WERI-Rb-1 (cell line): Measurements from ENCODE around the gene NCAM2.
A peak's percentile ranks its signal among the peaks of the same experiment; 100 is the strongest.

Source experiments
- DNase-seq: peaks from one replicate; pipeline ENCODE4 v3.0.0-alpha.2; 2020
- H3K27ac ChIP-seq: fragments of 250-450 bp; sonication (Bioruptor Pico); 2 replicates; pipeline ENCODE4 v1.5.1; 2020; ENCODE audit warnings: mild to moderate bottlenecking, moderate library complexity
- H3K27me3 ChIP-seq: fragments of 250-450 bp; sonication (Bioruptor Pico); 2 replicates; pipeline ENCODE4 v1.5.1; 2021; ENCODE audit warnings: mild to moderate bottlenecking, low read depth, moderate library complexity; ENCODE audit not compliant: insufficient read depth, severe bottlenecking
- H3K36me3 ChIP-seq: fragments of 250-450 bp; sonication (Bioruptor Pico); 2 replicates; pipeline ENCODE4 v1.5.1; 2020; ENCODE audit warnings: mild to moderate bottlenecking, moderate library complexity
- H3K4me3 ChIP-seq: 2 replicates; pipeline ENCODE4 v1.5.1; 2011; ENCODE audit warnings: low read depth, mild to moderate bottlenecking, control low read depth, low read length
- H3K9me3 ChIP-seq: fragments of 250-450 bp; sonication (Bioruptor Pico); 2 replicates; pipeline ENCODE4 v1.5.1; 2021; ENCODE audit warnings: mild to moderate bottlenecking, moderate library complexity; ENCODE audit not compliant: severe bottlenecking
- TF ChIP-seq, protein P1 (sequence below): IDR thresholded peaks from 2 replicates; pipeline ENCODE4 v1.5.1; 2011; ENCODE audit warnings: low read depth, mild to moderate bottlenecking, control low read depth, inconsistent platforms, low read length

Gene NCAM2

DNA sequence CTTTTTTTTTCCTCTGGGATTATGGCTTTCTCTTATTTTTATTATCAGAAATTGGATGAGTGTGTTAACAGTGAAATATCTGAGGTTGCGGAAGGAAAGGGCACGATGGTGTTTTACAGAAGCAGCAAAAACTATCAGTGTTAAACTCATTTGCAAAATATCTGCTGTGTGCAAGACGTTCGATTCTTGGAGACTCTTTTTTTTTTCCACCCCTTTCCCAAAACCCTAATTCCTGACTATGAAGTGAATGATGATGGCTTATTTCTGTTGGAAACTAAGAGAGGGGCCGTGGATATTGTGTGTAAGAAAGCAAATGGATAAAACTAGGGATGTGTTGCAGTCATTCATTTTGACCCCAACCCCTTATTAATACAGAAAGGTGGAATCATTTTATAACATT lies 677 bp downstream of the NCAM2 start:
- TF ChIP-seq, protein P1, sequence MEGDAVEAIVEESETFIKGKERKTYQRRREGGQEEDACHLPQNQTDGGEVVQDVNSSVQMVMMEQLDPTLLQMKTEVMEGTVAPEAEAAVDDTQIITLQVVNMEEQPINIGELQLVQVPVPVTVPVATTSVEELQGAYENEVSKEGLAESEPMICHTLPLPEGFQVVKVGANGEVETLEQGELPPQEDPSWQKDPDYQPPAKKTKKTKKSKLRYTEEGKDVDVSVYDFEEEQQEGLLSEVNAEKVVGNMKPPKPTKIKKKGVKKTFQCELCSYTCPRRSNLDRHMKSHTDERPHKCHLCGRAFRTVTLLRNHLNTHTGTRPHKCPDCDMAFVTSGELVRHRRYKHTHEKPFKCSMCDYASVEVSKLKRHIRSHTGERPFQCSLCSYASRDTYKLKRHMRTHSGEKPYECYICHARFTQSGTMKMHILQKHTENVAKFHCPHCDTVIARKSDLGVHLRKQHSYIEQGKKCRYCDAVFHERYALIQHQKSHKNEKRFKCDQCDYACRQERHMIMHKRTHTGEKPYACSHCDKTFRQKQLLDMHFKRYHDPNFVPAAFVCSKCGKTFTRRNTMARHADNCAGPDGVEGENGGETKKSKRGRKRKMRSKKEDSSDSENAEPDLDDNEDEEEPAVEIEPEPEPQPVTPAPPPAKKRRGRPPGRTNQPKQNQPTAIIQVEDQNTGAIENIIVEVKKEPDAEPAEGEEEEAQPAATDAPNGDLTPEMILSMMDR = no peak
- no peaks in the 10 kb centered on the region for H3K36me3 ChIP-seq
- H3K27ac ChIP-seq = no peak overlapping the region
- no peaks in the 10 kb centered on the region for H3K9me3 ChIP-seq
- peaks cover 8% of the 10 kb centered on the region for H3K27me3 ChIP-seq
- no peak for DNase-seq
- peak overlapping the region; percentile 76 for H3K4me3 ChIP-seq

DNA sequence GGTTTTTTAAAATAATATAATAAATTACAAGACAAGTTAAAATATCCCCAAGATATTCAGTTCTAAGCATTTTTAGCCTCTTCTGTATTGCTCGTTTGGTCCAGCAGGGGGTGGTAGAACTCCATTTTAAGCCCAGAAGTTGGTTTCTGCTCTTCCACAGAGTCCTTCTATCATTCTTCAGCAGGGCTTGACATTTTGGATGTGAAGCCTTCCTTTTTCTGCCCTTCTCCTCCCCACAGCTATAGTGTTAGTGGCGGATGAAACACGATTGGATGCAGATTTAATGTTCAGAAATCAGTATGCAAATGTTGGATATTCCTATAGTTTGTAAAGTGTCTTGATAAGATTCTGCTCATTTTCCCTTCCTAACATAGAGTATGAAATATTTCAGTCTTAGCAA lies 1.4 kb downstream of the NCAM2 start:
- H3K4me3 ChIP-seq = no peak overlapping the region
- H3K36me3 ChIP-seq = no peaks in the 10 kb centered on the region
- peak; percentile 43 for DNase-seq
- no peaks in the 10 kb centered on the region for H3K9me3 ChIP-seq
- TF ChIP-seq, protein P1 = peak; percentile 71
- H3K27me3 ChIP-seq = peaks cover 8% of the 10 kb centered on the region
- H3K27ac ChIP-seq = no peak overlapping the region

GRCh38 chr21:21000591-21001175 lies 2.5 kb downstream of the NCAM2 start:
- Histone ChIP-seq H3K27me3 (peaks cover 8% of the 10 kb centered on the region), H3K4me3 (no peak overlapping the region), H3K27ac (no peak overlapping the region), H3K9me3 (no peaks in the 10 kb centered on the region), H3K36me3 (no peaks in the 10 kb centered on the region)
- TF ChIP-seq, protein P1 = no peak
- DNase-seq = no peak

GRCh38 chr21:21001591-21002100 lies 3.4 kb downstream of the NCAM2 start:
- Histone ChIP-seq H3K27me3 (peaks cover 8% of the 10 kb centered on the region), H3K36me3 (no peaks in the 10 kb centered on the region), H3K27ac (no peak overlapping the region), H3K4me3 (no peak overlapping the region), H3K9me3 (no peaks in the 10 kb centered on the region)
- TF ChIP-seq, protein P1 = no peak
- DNase-seq = no peak

- Histone ChIP-seq H3K4me3 (no peak overlapping the region), H3K27me3 (peaks cover 8% of the 10 kb centered on the region), H3K9me3 (no peaks in the 10 kb centered on the region), H3K27ac (no peak overlapping the region), H3K36me3 (no peaks in the 10 kb centered on the region)
- no peak for DNase-seq
- TF ChIP-seq, protein P1 = no peak
Measured at GRCh38 chr21:21002153-21002552, 3.9 kb downstream of the NCAM2 start.

DNA sequence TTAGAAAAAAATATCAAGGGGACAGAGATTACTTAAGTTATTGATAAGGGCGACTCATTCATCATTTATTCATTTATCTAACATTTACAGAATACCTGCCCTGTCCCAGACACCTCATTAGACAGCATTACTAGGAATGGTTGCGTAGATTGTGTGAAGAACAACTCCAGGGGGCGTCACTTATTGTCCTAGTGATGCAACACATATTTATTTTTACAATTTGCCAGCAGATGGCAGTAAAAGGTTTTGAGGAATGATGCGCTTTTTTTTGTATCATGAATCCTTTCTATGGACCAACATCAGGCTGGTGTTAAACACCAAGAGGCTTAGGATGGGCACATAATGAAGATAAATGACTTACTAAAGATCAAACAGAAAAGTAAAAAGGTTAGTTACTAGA lies 5.5 kb downstream of the NCAM2 start:
- Histone ChIP-seq H3K4me3 (no peak overlapping the region), H3K9me3 (no peaks in the 10 kb centered on the region), H3K36me3 (no peaks in the 10 kb centered on the region), H3K27me3 (no peaks in the 10 kb centered on the region), H3K27ac (no peak overlapping the region)
- TF ChIP-seq, protein P1 = peak; percentile 50
- peak; percentile 30 for DNase-seq
